ENCODE measurements around the gene MARCKS.
"Not testable (repeated sequence)": the region's sequence is repeated elsewhere in the genome, so short reads cannot be mapped to it uniquely, and the experiment has no call there.

MARCKS gene

DNA sequence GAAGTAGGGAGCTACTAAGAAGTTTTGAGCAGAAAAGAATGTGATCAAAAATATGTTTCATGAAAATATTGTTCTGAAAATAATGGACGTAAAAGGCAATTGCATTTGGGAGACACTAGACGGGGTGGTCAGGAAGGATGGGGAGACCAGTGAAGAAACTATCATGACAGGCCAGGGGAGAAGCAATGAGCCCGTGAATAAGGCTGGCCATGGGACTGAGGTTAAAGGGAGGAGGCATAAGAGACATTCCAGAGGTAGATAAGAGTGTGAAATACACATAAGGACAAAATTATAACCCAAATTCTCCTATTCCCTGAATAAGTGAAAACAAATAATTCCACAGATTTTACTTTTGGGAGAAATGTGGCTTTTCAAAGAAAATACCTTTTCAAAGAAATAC is 51.7 kb downstream of the MARCKS start:
- no peak for DNase-seq (ENCODE audit: low read depth)
- no peak overlapping the region for H3K4me3 ChIP-seq (ENCODE audit: low read depth, low read length)
- TF ChIP-seq, protein P1, sequence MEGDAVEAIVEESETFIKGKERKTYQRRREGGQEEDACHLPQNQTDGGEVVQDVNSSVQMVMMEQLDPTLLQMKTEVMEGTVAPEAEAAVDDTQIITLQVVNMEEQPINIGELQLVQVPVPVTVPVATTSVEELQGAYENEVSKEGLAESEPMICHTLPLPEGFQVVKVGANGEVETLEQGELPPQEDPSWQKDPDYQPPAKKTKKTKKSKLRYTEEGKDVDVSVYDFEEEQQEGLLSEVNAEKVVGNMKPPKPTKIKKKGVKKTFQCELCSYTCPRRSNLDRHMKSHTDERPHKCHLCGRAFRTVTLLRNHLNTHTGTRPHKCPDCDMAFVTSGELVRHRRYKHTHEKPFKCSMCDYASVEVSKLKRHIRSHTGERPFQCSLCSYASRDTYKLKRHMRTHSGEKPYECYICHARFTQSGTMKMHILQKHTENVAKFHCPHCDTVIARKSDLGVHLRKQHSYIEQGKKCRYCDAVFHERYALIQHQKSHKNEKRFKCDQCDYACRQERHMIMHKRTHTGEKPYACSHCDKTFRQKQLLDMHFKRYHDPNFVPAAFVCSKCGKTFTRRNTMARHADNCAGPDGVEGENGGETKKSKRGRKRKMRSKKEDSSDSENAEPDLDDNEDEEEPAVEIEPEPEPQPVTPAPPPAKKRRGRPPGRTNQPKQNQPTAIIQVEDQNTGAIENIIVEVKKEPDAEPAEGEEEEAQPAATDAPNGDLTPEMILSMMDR (IDR thresholded peaks at IDR 0.05; ENCODE audit: insufficient read depth, low read depth, low read length, missing control alignments), result no peak

DNA sequence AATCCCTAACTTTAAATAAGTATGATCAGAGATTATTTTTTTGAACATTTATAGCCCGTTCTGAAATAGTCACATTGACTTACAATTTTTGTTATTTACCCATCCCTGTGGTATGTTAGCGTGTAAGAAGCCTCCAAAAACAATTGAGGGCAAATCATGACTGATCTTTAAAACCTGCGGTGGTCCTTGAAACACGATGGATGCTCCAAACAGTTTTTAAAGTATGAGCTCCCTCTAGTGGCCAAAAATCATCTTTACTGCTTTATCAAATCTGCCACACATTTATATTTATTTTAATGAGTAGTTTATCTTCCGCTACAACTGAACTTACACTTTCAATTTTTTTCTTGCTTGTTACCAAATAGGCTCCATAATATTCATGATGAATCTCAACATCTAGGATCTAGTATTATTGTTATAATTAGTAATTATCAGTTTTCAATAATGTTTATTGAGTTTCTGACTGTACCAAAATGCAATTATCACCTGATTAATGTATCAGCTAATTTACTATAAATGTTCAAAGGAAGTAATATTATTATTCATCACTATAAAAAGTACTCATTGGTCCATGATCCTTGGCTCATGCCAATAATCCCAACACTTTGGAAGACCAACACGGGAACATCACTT is 52.2 kb downstream of the MARCKS start:
- TF ChIP-seq, protein P1 (IDR thresholded peaks at IDR 0.05; ENCODE audit: insufficient read depth, low read depth, low read length, missing control alignments), result peak; percentile 39
- H3K4me3 ChIP-seq (ENCODE audit: low read depth, low read length), result no peak overlapping the region
- DNase-seq (ENCODE audit: low read depth), result peak; percentile 72

DNA sequence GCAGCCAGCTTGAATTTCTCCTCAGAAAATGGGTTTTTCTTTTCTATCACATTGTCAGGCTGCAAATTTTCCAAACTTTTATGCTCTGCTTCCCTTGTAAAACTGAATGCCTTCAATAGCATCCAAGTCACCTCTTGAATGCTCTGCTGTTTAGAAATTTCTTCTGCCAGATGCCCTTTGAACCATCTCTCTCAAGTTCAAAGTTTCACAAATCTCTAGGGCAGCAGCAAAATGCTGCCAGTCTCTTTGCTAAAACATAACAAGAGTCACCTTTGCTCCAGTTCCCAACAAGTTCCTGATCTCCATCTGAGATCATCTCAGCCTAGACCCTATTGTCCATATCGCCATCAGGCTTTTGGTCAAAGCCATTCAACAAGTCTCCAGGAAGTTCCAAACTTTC is 53.1 kb downstream of the MARCKS start:
- DNase-seq (ENCODE audit: low read depth); H3K4me3 ChIP-seq (ENCODE audit: low read depth, low read length): not testable (repeated sequence)
